OCI-LY7 (cell line): ENCODE measurements around the gene ZBTB47. TPM values are rescaled to one million over a fixed set of nuclear protein-coding genes. Genes with fewer than 3 reads are reported as not detected.

Experiments used
- Bru-seq: library from RNA; stranded (reverse); fragments of 400-500 nt; gene quantifications from one replicate; lab custom pipeline; 2021; lab: Mats Ljungman, UMichigan
- BruChase-seq, 2 experiments: library from RNA; stranded (reverse); fragments of 400-500 nt; gene quantifications; one replicate each; lab custom pipeline; 2021; lab: Mats Ljungman, UMichigan
- BruUV-seq: library from RNA; stranded (reverse); fragments of 400-500 nt; replicated peaks from 2 replicates; lab custom pipeline; 2021; lab: Mats Ljungman, UMichigan
- CTCF ChIA-PET: fragments of 300-600 bp; sonication (Branson Sonifier 250); formaldehyde crosslinking; loops from one replicate; lab custom pipeline; 2022; ENCODE audit warnings: antibody characterized with exemption; ENCODE audit not compliant: unreplicated experiment; lab: Charles Lee
- POLR2A ChIA-PET: fragments of 300-600 bp; sonication (Branson Sonifier 250); formaldehyde crosslinking; loops from one replicate; lab custom pipeline; 2022; ENCODE audit warnings: antibody characterized with exemption; lab: Charles Lee
- DNase-seq: peaks from one replicate; pipeline ENCODE4 v3.0.0-alpha.2; 2015; ENCODE audit warnings: low spot score
- H2AFZ ChIP-seq: fragments of 200-600 bp; sonication (generic), shearing (Covaris generic); 2 replicates; pipeline ENCODE4 v1.6.1; 2014; ENCODE audit warnings: mild to moderate bottlenecking, antibody characterized with exemption, low read length, moderate library complexity
- H3K27ac ChIP-seq: fragments of 200-600 bp; sonication (generic); 2 replicates; pipeline ENCODE4 v1.5.1; 2014; ENCODE audit warnings: mixed run types, low read depth, mild to moderate bottlenecking, moderate library complexity, low read length, inconsistent platforms; ENCODE audit not compliant: poor library complexity, severe bottlenecking
- H3K36me3 ChIP-seq: fragments of 200-600 bp; sonication (generic); 2 replicates; pipeline ENCODE4 v1.6.1; 2014; ENCODE audit warnings: mild to moderate bottlenecking, antibody characterized with exemption, low read length, moderate library complexity, mixed read lengths; ENCODE audit not compliant: insufficient read depth
- H3K4me1 ChIP-seq: fragments of 200-600 bp; sonication (generic); 2 replicates; pipeline ENCODE4 v1.5.1; 2014; ENCODE audit warnings: mild to moderate bottlenecking, low read length; ENCODE audit not compliant: insufficient read depth, poor library complexity, severe bottlenecking
- H3K4me2 ChIP-seq: fragments of 200-600 bp; sonication (generic); 2 replicates; pipeline ENCODE4 v1.6.1; 2014; ENCODE audit warnings: mild to moderate bottlenecking, low read length
- H3K4me3 ChIP-seq: fragments of 200-600 bp; sonication (generic); 2 replicates; pipeline ENCODE4 v1.5.1; 2014; ENCODE audit warnings: mild to moderate bottlenecking, low read depth, low read length; ENCODE audit not compliant: poor library complexity, severe bottlenecking
- H3K79me2 ChIP-seq: fragments of 200-600 bp; sonication (generic); 2 replicates; pipeline ENCODE4 v1.6.1; 2016; ENCODE audit warnings: low read depth, mild to moderate bottlenecking, low read length, moderate library complexity, mixed read lengths; ENCODE audit not compliant: insufficient read depth
- H3K9me2 ChIP-seq: fragments of 200-600 bp; sonication (generic); 2 replicates; pipeline ENCODE4 v1.6.1; 2016; ENCODE audit warnings: mild to moderate bottlenecking, low read length, mixed read lengths; ENCODE audit not compliant: insufficient read depth
- H3K9me3 ChIP-seq: fragments of 200-600 bp; sonication (generic); 2 replicates; pipeline ENCODE4 v1.6.1; 2014; ENCODE audit warnings: mild to moderate bottlenecking, mixed run types, low read length, mixed read lengths
- H4K20me1 ChIP-seq: fragments of 200-600 bp; sonication (generic); 2 replicates; pipeline ENCODE4 v1.6.1; 2014; ENCODE audit warnings: mild to moderate bottlenecking, antibody characterized with exemption, low read length, moderate library complexity, mixed read lengths; ENCODE audit not compliant: insufficient read depth
- EZH2phosphoT487 ChIP-seq: fragments of 200-600 bp; sonication (generic); IDR thresholded peaks from 2 replicates; pipeline ENCODE4 v1.6.1; 2018; ENCODE audit warnings: low read depth, borderline replicate concordance, mild to moderate bottlenecking, mixed run types, antibody characterized with exemption, low read length, moderate library complexity, mixed read lengths
- intact Hi-C: fragments of 100-400 bp; cut with micrococcal nuclease; formaldehyde crosslinking; loops from one replicate; pipeline ENCODE4 v1.10.0; 2022; ENCODE audit not compliant: unreplicated experiment
- long read RNA-seq: library from polyadenylated mRNA; stranded (forward); transcript quantifications from one replicate; pipeline ENCODE4 v2.0.0, GENCODE V29; 2022
- total RNA-seq, 2 experiments: library from RNA; depleted of rRNA in 1 of 2; stranded (reverse); fragments of >200 nt in 1 of 2; shearing (Covaris generic) in 1 of 2; gene quantifications; 2 replicates each; pipeline ENCODE4 v1.2.3, GENCODE V29; 2014 to 2022
- TF ChIP-seq, protein P1 (sequence below): fragments of 200-600 bp; sonication (generic); conservative IDR thresholded peaks from 2 replicates; pipeline ENCODE4 v1.5.1; 2014; ENCODE audit warnings: mild to moderate bottlenecking, antibody characterized with exemption, low read length, moderate library complexity, mixed read lengths

The ZBTB47 gene
- total RNA-seq (2014; rRNA removed; shearing (Covaris generic)), result 0.05 and 0.09 TPM in 2 replicates
- not detected in 2 replicates for total RNA-seq (2022)
- Bru-seq, nascent RNA, result percentile 0 among the genes with signal in this experiment
- not detected for BruChase-seq, experiment 1, labeled RNA remaining after a 6-hour chase
- percentile 14 among the genes with signal in this experiment for BruChase-seq, experiment 2, labeled RNA remaining after a 2-hour chase
- long read RNA-seq, result 0 reads

DNA sequence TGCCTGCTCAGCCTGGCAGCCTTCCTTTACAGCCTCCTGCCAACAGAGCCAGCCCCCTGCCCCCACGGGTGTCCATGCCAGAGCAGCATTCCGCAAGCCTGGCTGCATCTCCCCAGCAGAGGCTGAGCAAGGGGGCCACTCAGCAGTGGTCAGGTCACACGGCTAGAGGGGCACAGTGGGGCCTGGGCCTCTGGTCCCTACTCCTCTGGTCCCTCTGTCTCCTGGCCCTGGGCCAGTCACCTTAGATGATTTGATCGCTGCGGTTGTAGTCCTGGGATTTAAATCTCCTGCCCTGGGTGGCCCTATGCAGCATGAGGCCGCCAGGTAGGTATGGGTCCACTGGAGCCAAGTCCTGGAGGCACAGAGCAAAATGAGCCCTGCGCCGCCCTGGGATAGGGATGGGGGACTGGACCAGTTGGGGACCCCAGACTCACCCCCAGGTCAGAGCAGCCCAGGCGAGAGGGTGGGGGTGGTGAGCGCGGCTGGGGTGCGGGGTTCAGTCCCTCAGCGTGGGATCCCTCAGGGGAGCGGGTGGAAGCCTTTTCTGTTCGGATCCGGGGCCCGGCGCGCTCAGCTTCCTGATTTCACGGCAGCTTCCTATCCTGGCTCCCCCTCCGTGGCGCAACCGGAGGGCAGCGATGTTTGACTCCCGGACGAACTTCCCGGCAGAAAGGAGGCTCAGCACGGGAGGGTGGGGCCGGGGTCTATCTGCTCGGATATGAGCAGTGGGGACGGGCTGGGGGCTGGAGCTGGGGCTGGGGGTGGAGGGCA lies at the start of gene ZBTB47:
Gene ZBTB47, plus strand, starts transcription at position 138 of the 771 bp plus-strand sequence. CDS start 4,659 bp downstream, outside the sequence.
- Histone ChIP-seq H3K79me2 (no peaks in the 10 kb centered on the region), H3K4me3 (no peak within 1 kb of the TSS), H3K9me2 (no peaks in the 10 kb centered on the region), H2AFZ (no peak within 1 kb of the TSS), H3K36me3 (peaks cover 9% of the 10 kb centered on the region), H3K4me2 (no peak within 1 kb of the TSS), H3K4me1 (peaks cover 5% of the 10 kb centered on the region), H4K20me1 (no peaks in the 10 kb centered on the region), H3K27ac (no peak within 1 kb of the TSS), H3K9me3 (no peaks in the 10 kb centered on the region)
- intact Hi-C loops, result loop anchor here (10.0 kb wide), 1 partner anchor 91 kb away; no protein-coding TSS in a partner anchor
- no peak for DNase-seq
- TF ChIP-seq, protein P1, sequence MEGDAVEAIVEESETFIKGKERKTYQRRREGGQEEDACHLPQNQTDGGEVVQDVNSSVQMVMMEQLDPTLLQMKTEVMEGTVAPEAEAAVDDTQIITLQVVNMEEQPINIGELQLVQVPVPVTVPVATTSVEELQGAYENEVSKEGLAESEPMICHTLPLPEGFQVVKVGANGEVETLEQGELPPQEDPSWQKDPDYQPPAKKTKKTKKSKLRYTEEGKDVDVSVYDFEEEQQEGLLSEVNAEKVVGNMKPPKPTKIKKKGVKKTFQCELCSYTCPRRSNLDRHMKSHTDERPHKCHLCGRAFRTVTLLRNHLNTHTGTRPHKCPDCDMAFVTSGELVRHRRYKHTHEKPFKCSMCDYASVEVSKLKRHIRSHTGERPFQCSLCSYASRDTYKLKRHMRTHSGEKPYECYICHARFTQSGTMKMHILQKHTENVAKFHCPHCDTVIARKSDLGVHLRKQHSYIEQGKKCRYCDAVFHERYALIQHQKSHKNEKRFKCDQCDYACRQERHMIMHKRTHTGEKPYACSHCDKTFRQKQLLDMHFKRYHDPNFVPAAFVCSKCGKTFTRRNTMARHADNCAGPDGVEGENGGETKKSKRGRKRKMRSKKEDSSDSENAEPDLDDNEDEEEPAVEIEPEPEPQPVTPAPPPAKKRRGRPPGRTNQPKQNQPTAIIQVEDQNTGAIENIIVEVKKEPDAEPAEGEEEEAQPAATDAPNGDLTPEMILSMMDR, result no peak
- no peak for TF ChIP-seq EZH2phosphoT487
- BruUV-seq, result no TSS peak
- CTCF ChIA-PET, result no interaction called here
- POLR2A ChIA-PET, result no interaction called here

DNA sequence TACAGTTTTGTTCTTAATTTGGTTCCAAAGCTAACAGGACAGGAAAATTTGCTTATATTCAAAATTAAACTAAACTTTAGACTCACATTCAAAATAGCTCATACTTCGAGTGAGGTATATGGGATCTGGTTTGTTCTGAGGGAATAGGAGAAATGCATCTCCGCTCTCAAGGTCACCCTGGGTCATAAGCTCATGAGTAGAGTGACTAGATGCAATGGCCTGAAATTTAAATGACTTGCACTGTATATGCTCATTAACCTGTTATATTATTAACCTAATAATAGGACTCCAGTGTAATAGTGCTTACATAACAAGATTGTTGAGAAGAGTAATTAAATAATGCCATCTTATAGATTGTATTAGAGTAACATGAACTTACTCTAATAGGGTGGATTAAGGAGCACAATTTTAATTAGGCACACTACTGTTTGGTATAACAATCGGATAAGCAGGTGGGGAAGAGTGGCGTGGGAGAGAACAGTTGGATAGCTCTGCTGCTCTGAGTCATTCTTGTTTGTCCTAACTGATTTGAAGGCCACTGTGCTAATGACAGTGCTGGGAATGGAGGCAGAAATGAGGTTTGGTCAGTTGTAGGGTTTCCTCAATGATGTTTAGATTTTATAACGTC lies 47.8 kb upstream of the ZBTB47 start:
- POLR2A ChIA-PET, result interaction anchor here (0.5 to 1.2 kb wide), 6 partner anchors 8 to 644 kb away, joined by 3 to 4 read pairs (median 3); partner anchors contain the start of gene ULK4
- Histone ChIP-seq H3K4me1 (peaks cover 45% of the 10 kb centered on the region), H4K20me1 (peaks cover 38% of the 10 kb centered on the region), H3K27ac (no peak overlapping the region), H3K36me3 (peaks cover 79% of the 10 kb centered on the region), H3K4me3 (no peak overlapping the region), H2AFZ (no peak overlapping the region), H3K79me2 (peaks cover 98% of the 10 kb centered on the region), H3K9me3 (no peaks in the 10 kb centered on the region), H3K9me2 (no peaks in the 10 kb centered on the region), H3K4me2 (peak overlapping the region; percentile 88)
- TF ChIP-seq, protein P1, result no peak
- TF ChIP-seq EZH2phosphoT487, result no peak
- BruUV-seq, result no TSS peak
- no peak for DNase-seq
- intact Hi-C loops, result no loop called here
- CTCF ChIA-PET, result no interaction called here
